ENCODE data around the gene IFFO2. TPM values are rescaled to one million over a fixed set of nuclear protein-coding genes. Genes with fewer than 3 reads are reported as not detected.

Gene IFFO2
- total RNA-seq = 16.6 and 17.3 TPM in 2 replicates

DNA sequence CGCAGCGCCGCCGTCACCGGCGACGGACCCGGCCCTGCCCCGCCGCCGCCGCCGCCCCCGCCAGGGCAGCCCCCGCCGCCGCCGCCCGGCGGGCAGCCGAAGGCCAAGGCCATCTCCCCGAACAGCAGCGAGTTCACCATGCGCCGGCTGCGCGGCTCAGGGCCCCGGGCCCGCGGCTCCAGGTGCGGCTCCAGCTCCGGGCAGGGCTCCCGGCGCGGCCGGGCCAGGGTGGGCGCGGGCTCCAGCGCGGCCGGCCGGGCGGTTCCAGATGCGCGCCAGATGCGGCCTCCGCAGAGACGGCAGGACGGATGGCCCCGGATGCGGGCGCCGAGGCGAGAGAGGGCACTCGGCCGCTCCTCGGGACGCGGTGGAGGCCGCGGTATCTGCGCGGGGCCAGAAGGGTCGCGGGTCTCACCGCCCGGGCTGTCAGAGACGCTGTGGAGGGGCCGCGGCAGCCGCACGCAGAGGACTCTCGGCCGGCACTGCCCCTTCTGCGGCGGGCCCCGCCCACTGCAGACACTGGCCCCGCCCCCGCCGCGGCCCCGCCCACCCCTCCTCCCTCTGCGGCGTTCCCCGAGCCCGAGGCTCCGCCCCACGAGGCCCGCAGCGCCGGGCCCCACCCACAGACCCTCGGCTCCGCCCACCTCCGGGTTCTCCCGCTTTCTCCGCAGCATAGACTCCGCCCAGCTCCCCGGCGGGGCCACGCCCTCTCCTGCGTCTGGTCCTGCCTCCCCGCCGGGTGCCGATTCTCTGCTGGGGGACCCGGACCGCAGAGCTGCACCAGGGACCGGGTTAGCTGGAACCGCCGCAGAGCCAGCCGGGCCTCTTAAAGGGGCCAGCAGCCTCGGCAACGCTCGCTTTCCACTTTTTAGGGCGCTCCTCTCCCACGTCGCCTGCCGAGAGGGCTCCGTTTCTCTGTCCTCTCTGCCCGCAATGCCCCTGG lies at the start of gene IFFO2:
Gene IFFO2 (minus strand): TSS at position 484 of the 943 bp plus-strand sequence. CDS start 344 bp downstream, at position 140.

DNA sequence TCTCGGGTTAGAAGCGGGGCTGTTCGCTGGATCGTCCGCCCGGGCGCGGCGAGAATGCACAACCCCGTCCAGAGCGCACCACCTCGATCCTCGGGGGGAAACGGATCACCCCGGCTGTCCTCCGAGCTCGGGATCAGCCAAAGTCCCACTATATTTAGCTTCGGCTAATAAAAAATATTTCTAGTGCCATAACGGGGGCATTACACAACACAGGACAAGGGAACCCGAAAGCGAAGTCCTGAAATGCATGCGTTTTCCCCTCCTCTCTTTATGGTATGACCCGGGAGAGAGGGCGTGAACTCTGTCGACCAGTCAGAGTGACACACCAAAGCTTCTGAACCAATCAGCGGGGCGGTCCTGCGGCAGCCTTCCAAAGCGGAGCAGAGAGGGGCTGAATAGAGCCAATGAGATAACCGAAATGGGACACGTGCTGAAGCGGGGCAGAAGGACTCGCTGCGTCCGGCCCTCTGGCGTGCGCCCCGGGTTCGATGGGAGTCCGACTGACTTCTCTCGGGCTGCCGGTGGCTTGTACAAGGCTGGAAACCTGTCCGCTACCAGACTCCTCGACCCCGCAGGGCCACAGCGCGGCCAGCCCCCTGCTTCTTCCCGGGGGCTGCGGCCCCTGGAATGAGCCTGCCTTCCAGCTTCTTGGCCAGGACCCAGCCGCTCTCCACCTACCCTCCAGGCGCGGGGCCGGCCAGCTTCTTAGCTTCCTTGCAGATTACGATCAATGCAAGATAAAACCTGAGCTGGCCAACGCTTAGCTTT lies 53.8 kb downstream of the IFFO2 start, which contains the start of gene ALDH4A1:
Gene ALDH4A1 (minus strand): TSS at position 33 of the 768 bp plus-strand sequence. CDS start 32 bp downstream, at position 1.

DNA sequence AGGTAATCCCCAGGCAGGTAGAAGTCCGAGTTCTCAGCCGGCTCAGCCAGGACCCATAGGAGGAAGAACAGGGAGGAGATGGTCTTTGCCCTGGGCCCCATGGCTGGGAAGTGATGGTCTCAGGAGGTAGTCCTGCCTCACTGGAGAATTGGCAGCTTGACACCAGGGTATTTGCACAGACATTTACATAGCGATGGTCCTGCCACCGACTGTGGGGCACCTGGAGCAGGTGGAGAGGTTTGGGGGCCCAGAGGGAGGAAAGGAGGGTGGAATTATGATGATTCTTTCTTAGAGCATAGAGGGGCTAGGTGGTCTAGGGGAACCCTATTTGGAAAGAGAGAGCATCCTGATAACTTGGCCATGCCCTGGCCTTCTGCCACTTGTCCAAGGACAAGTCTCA lies 96.9 kb downstream of the IFFO2 start, which contains the start of gene TAS1R2:
Gene TAS1R2 (minus strand): TSS at position 101 of the 400 bp plus-strand sequence. CDS start 0 bp downstream, at position 101.

Other genes starting within 250 kb of the IFFO2 start
- gene TAS1R2, start 97.0 kb downstream of the IFFO2 start, total RNA-seq = not detected in 2 replicates
- gene ALDH4A1, start 54.1 kb downstream of the IFFO2 start, total RNA-seq = 12.9 and 13.0 TPM in 2 replicates